B cell (primary cell): ENCODE measurements around the gene PRSS38.

ENCODE experiments used
- CTCF ChIP-seq: fragments of 200-600 bp; IDR thresholded peaks from one replicate; pipeline ENCODE4 v1.8.0; 2022; ENCODE audit warnings: antibody characterized with exemption, mild to moderate bottlenecking
- EZH2 ChIP-seq: IDR thresholded peaks from 2 replicates; pipeline ENCODE4 v1.6.1; 2012; ENCODE audit warnings: borderline replicate concordance, low read depth, mild to moderate bottlenecking, moderate library complexity, low read length; ENCODE audit not compliant: insufficient read depth, poor library complexity, severe bottlenecking

- TF ChIP-seq CTCF (no peak), EZH2 (no peak)
Observed at GRCh38 chr1:227869851-227870305, 54.4 kb downstream of the PRSS38 start.
